NB4 (cell line): ENCODE measurements around the gene NODAL.

ENCODE experiments used
- CTCF ChIP-seq: IDR thresholded peaks from one replicate; pipeline ENCODE4 v1.5.1; 2012; ENCODE audit warnings: low read depth, low read length
- MAX ChIP-seq: IDR thresholded peaks from 2 replicates; pipeline ENCODE4 v1.6.1; 2011; ENCODE audit warnings: low read depth, low read length
- MYC ChIP-seq: IDR thresholded peaks from 2 replicates; pipeline ENCODE4 v1.6.1; 2011; ENCODE audit warnings: low read depth, low read length
- POLR2A ChIP-seq: IDR thresholded peaks from 2 replicates; pipeline ENCODE4 v1.6.1; 2011; ENCODE audit warnings: mild to moderate bottlenecking; ENCODE audit not compliant: insufficient read length; ENCODE audit errors: extremely low read depth

- TF ChIP-seq MAX, result no peak
- no peak for TF ChIP-seq CTCF
- TF ChIP-seq MYC, result no peak
- no peak for TF ChIP-seq POLR2A
These were observed 46.3 kb upstream of the NODAL start for GRCh38 chr10:70487824-70488223.
